ENCODE data around the gene SPHKAP.
"Not testable (repeated sequence)": the region's sequence is repeated elsewhere in the genome, so short reads cannot be mapped to it uniquely, and the experiment has no call there.

SPHKAP gene

DNA sequence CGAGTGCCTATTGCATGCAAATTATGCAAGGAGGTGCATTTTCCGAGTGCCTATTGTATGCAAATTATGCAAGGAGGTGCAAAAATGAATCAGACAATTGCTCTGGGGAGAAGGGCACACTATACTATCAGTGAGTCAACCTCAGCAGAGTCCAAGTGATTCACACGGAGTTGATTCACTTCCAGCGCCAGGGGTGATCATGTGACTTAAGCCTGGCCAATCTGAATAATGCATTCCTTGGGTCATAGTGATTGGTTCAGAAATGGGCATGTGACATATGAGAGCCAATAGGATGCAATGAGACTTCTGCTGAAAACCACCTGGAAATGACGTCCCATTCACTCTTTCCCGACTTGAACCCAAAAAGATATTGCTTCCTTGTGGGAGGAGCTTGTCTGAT is 157.9 kb downstream of the SPHKAP start:
- no peak for DNase-seq

DNA sequence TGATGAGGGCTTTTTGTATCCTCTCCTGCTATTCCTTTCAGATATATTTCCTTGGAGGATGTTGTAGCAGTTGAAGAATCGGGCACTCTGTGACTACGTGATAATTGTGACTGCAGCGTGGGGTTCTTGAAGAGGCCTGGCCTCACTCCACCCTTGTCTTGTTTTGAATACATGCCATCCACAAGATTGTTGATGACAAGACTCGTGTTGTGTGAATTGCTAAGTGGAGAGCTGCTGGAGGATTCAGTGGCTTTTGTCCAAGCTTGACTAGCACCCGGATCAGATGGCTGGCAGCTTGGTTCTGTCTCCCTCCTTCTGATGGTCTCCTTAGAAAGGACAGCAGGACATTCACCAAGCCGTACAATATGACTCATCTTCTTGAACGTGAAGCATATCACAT is 163.2 kb downstream of the SPHKAP start:
- no peak for DNase-seq

- no peak for DNase-seq
Observed at GRCh38 chr2:228017784-228018183, 163.7 kb downstream of the SPHKAP start.

DNA sequence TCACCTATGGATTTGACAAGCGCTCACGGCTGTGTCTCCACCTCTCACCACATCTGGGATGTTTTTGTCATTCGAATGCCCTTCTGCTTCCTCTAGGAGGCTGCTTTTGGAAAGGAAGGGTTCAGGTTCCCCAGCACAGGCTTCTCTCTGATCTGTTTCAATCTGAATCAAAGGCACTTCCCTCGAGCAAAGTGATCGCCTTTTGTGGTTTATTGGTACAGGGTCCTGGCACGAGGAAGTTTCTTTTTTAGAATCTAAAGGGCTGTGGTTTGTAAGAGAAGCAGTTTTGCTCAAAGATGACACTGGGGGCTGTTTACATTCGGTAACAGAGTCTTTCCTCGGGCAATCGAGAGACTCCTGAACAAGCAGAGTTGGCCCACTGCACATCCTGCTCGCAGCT is 165.1 kb downstream of the SPHKAP start:
- no peak for DNase-seq

DNA sequence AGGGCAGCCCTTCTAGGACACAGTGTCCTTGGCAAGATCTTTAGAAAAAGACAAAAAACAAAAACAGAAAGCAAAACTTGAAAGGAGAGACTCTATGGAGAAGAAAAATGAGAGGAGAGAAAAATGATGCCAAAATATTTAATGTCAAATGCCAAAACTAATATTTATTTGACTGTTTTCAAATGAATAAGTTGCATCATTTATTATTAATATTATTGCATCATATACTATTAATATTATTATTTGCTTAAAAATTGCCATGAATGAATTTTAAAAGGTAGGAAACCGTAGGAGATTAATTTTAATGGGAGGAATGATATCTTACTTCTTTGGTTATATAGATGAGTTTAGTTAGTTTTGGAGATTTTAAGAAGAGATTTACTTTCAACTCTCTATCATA is 165.7 kb downstream of the SPHKAP start:
- DNase-seq, result no peak

DNA sequence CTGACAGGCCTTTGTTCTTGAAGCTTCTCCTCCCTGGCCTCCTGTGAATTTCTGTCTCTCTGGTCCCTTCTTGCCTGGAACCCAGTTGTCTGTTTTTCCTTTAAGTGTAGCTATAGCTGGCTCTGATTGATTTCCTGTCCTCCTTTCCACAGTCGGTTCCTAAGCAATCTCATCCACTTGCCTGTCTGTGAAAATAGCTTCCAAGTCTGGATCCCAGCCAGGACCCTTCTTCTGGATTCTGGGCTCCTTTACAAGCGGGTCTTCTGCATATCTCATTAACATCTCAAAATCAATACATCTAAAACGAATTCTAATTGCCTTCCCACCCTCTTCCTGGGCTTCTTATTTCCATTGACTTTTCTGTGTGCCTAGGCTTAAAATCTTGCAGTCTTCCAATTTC is 185.1 kb downstream of the SPHKAP start:
- no peak for DNase-seq

DNA sequence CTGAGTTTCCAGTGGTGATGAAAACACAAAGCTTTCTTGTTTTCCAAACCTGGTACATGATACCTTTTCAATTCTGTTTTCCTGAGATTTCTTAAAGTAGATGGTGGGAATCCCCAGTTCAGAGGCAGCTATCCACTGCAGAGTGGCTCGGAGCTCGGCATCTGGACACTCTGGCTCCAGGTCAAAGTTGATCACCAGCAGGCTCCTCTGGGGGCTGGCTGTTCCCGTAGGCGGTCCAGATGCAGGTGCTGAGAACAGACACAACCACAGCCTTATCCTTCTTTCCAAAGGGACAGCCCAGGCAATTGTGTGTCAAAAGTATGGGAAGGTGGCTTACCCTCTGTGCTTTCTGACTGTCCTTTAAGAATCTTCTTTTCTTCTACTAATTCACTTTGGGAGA is 190.6 kb downstream of the SPHKAP start:
- no peak for DNase-seq

- DNase-seq, result no peak
Observed at GRCh38 chr2:227973241-227973640, 208.2 kb downstream of the SPHKAP start.

- no peak for DNase-seq
Observed at GRCh38 chr2:227971619-227972230, 209.8 kb downstream of the SPHKAP start.

DNA sequence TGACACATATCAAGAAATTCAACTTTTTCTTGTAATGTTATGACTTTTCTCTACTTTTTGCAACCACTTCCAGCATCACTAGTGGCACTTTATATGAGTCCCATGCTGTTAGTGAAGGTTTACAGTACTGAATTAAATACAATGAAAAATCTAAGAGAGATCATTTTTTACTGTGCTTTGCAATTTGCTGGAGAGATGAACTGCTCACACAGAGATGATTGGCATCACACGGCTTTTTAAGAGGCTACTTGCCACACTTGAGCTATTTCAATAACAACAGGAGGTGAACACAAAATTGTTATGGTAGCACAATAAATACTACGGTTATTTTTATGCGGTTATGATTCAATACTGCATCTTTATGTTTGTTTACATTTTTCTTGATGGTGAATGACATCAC is 221.2 kb downstream of the SPHKAP start:
- DNase-seq, result no peak

GRCh38 chr2:227942965-227943364 is 238.5 kb downstream of the SPHKAP start:
- no peak for DNase-seq

GRCh38 chr2:227942021-227942420 is 239.5 kb downstream of the SPHKAP start:
- no peak for DNase-seq

DNA sequence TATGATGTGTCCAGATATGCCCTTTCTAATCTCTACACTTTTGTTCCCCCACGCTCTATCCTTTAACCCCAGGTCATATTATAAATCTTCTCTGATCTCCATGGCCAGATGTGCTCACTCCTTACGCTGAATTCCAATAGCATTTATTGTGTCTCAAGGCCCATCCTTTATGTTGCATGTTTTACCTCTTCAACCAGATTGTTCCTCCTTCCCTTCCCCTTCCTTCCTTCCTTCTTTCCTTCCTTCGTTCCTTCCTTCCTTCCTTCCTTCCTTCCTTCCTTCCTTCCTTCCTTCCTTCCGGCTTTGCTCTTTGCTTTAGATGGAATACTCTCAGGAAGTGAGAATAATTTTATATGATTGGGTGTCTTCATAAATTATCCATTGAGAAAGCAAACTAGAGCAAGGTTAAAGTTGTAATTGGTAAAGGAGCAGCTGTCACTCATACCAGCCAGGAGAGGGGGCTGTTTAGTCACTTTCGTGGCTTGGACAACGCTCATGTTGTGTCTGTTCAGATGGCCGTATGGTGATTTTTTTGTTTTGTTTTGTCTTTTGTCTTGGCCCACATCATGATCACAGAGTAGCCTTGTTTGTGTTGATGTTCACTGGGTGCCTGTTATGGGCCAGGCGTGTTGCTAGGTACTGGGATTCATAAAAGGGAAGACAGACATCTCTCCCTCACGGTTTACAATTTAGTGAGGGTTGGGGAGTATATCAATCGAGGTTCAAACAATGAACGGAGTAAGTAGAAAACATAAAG is 242.0 kb downstream of the SPHKAP start:
- no peak for DNase-seq

- not testable (repeated sequence) for DNase-seq
Observed at GRCh38 chr2:227936249-227936648, 245.2 kb downstream of the SPHKAP start.

- no peak for DNase-seq
Observed at GRCh38 chr2:227933884-227934283, 247.6 kb downstream of the SPHKAP start.

- no peak for DNase-seq
Observed at GRCh38 chr2:227932403-227932802, 249.1 kb downstream of the SPHKAP start.

DNA sequence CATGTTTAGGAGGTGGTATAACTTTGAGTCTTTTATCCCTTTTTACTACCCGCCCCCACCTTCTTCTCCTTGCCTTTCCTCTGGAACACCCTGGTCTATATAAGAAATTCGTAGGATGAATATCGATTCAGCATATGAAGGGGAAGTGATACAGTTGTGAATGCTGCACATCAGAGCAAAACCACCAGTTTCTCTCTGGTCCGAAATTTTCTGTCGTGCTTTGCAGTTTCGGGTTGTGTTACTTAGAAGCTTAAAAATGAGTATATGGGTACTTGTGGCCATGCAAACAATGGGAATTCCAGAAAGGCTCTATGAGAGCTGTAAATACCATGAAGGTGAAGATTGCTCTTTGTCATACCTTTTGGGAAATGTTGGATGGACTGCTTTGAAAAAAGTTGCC is 249.5 kb downstream of the SPHKAP start:
- DNase-seq, result no peak
